Measurements from ENCODE around the gene L3MBTL3.
"Not testable (repeated sequence)": the region's sequence is repeated elsewhere in the genome, so short reads cannot be mapped to it uniquely, and the experiment has no call there.

L3MBTL3 gene

DNA sequence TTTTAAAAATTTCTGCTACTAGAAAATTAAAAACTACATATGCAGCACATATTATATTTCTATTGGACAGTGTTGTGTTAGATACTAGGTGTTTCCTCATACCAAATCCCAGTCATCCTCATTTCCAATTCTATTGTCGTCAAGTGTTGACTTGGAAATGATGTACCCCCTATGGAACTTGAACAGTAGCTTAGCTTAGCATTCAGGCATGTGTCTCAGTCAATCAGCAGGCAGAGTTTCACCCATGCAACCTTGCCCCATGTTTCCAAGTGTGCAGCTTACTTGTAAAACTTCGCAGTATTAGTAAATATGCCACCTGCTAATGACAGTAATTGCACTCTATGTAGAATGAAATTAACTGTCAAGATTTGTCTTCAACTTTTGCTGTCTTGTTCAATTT lies 144.9 kb downstream of the L3MBTL3 start:
- Histone ChIP-seq H3K23ac (ENCODE audit: low read depth, low read length, poor library complexity) (no peak overlapping the region), H3K79me1 (ENCODE audit: low read depth, low read length) (no peaks in the 10 kb centered on the region), H2BK120ac (ENCODE audit: low read depth, low read length) (no peak overlapping the region), H3K27me3 (ENCODE audit: control insufficient read depth in 3 of 3, insufficient read depth in 3 of 3, low read depth in 1 of 3, low read length in 3 of 3) (no peaks in the 10 kb centered on the region), H3K27ac (replicated peaks; ENCODE audit: low read length) (no peak overlapping the region), H2BK5ac (ENCODE audit: low read length) (no peak overlapping the region), H4K8ac (ENCODE audit: low read depth, low read length) (no peak overlapping the region), H3K36me3 (replicated peaks in 1 of 2; ENCODE audit: control insufficient read depth in 2 of 2, insufficient read depth in 2 of 2, low read length in 2 of 2) (no peaks in the 10 kb centered on the region), H3K4me2 (ENCODE audit: insufficient read depth, low read length, poor library complexity, severe bottlenecking) (no peak overlapping the region), H3K4me3 (ENCODE audit: low read length in 2 of 2) (no peak overlapping the region), H2BK12ac (ENCODE audit: low read length) (no peak overlapping the region), H3K14ac (ENCODE audit: low read length) (no peak overlapping the region), H3K18ac (ENCODE audit: low read length) (no peak overlapping the region), H2AK5ac (ENCODE audit: low read depth, low read length) (no peak overlapping the region), H3K9me3 (replicated peaks in 1 of 2; ENCODE audit: control insufficient read depth in 2 of 2, insufficient read depth in 1 of 2, low read depth in 1 of 2, low read length in 2 of 2) (peaks cover 0 to 9% of the 10 kb centered on the region in 2 donors), H2BK15ac (ENCODE audit: low read length) (no peak overlapping the region), H2AFZ (ENCODE audit: low read length) (no peak overlapping the region), H3K9ac (ENCODE audit: low read depth, low read length, poor library complexity) (no peak overlapping the region), H3K4ac (ENCODE audit: low read length) (no peak overlapping the region), H4K91ac (ENCODE audit: low read depth, low read length, poor library complexity) (no peak overlapping the region), H3K4me1 (ENCODE audit: control insufficient read depth in 2 of 2, insufficient read depth in 1 of 2, low read depth in 1 of 2, low read length in 2 of 2) (peaks cover 0 to 5% of the 10 kb centered on the region in 2 donors)
- WGBS, 2 donors (ENCODE audit: extremely low coverage in 2 of 2, insufficient read length in 2 of 2, insufficient replicate concordance in 1 of 2): no CpG with 5 or more reads among the region's 2 CpGs
- DNase-seq (ENCODE audit: low spot score): no peak

DNA sequence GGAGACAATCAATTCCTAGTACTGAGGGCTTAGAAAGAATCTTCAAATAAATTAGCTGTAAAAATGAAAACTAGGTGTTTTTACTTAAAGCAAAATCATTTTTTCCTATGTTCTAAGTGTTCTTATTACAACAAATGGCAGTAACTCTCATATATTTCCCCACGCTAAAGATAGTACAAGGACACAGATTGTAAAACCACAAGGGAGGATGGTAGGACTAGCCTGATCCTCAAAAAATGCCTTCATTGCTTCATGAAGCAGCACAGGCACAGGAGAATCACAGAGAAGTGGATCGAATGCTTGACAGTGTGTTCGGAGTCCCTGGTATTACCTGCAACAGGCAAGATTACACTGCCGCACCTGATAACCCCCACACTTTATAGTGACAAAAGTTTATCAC lies 145.9 kb downstream of the L3MBTL3 start:
- Histone ChIP-seq H3K14ac (ENCODE audit: low read length) (no peak overlapping the region), H3K4me3 (ENCODE audit: low read length in 2 of 2) (no peak overlapping the region), H3K4me2 (ENCODE audit: insufficient read depth, low read length, poor library complexity, severe bottlenecking) (no peak overlapping the region), H3K4ac (ENCODE audit: low read length) (no peak overlapping the region), H3K9ac (ENCODE audit: low read depth, low read length, poor library complexity) (no peak overlapping the region), H2BK15ac (ENCODE audit: low read length) (no peak overlapping the region), H2BK12ac (ENCODE audit: low read length) (no peak overlapping the region), H3K27me3 (ENCODE audit: control insufficient read depth in 3 of 3, insufficient read depth in 3 of 3, low read depth in 1 of 3, low read length in 3 of 3) (no peaks in the 10 kb centered on the region), H2AK5ac (ENCODE audit: low read depth, low read length) (no peak overlapping the region), H4K91ac (ENCODE audit: low read depth, low read length, poor library complexity) (no peak overlapping the region), H3K18ac (ENCODE audit: low read length) (no peak overlapping the region), H3K23ac (ENCODE audit: low read depth, low read length, poor library complexity) (no peak overlapping the region), H3K4me1 (ENCODE audit: control insufficient read depth in 2 of 2, insufficient read depth in 1 of 2, low read depth in 1 of 2, low read length in 2 of 2) (peaks cover 0 to 5% of the 10 kb centered on the region in 2 donors), H3K9me3 (replicated peaks in 1 of 2; ENCODE audit: control insufficient read depth in 2 of 2, insufficient read depth in 1 of 2, low read depth in 1 of 2, low read length in 2 of 2) (peaks cover 0 to 2% of the 10 kb centered on the region in 2 donors), H3K79me1 (ENCODE audit: low read depth, low read length) (no peaks in the 10 kb centered on the region), H2BK120ac (ENCODE audit: low read depth, low read length) (no peak overlapping the region), H2BK5ac (ENCODE audit: low read length) (no peak overlapping the region), H3K36me3 (replicated peaks in 1 of 2; ENCODE audit: control insufficient read depth in 2 of 2, insufficient read depth in 2 of 2, low read length in 2 of 2) (no peaks in the 10 kb centered on the region), H4K8ac (ENCODE audit: low read depth, low read length) (no peak overlapping the region), H2AFZ (ENCODE audit: low read length) (no peak overlapping the region), H3K27ac (replicated peaks; ENCODE audit: low read length) (no peak overlapping the region)
- no peak for DNase-seq (ENCODE audit: low spot score)
- no CpG with 5 or more reads among the region's 4 CpGs for WGBS, 2 donors (ENCODE audit: extremely low coverage in 2 of 2, insufficient read length in 2 of 2, insufficient replicate concordance in 1 of 2)

DNA sequence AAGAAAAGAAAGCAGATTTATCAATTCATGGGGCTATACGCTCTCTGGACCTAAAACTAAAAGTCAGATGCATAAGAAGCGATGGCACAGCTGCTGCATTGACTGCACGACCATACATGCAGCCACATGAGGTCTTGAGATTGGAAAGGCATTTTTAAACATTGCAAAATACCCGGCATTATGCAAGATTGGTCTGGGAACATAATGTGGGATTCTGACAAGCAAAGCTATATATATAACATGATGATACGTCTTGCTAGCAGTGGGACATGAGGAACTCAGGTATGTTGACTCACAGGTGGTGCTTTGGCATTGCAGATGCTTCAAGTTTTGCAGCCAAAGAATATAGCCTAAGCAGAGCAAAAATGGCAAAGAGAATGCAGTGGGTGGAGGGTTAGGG lies 149.3 kb downstream of the L3MBTL3 start:
- Histone ChIP-seq H3K9ac (ENCODE audit: low read depth, low read length, poor library complexity) (no peak overlapping the region), H3K14ac (ENCODE audit: low read length) (no peak overlapping the region), H2BK5ac (ENCODE audit: low read length) (no peak overlapping the region), H2BK12ac (ENCODE audit: low read length) (no peak overlapping the region), H3K27me3 (ENCODE audit: control insufficient read depth in 3 of 3, insufficient read depth in 3 of 3, low read depth in 1 of 3, low read length in 3 of 3) (no peaks in the 10 kb centered on the region), H2AFZ (ENCODE audit: low read length) (no peak overlapping the region), H3K79me1 (ENCODE audit: low read depth, low read length) (no peaks in the 10 kb centered on the region), H3K18ac (ENCODE audit: low read length) (no peak overlapping the region), H3K4me2 (ENCODE audit: insufficient read depth, low read length, poor library complexity, severe bottlenecking) (no peak overlapping the region), H2BK15ac (ENCODE audit: low read length) (no peak overlapping the region), H3K23ac (ENCODE audit: low read depth, low read length, poor library complexity) (no peak overlapping the region), H4K91ac (ENCODE audit: low read depth, low read length, poor library complexity) (no peak overlapping the region), H3K4me3 (ENCODE audit: low read length in 2 of 2) (no peak overlapping the region), H2BK120ac (ENCODE audit: low read depth, low read length) (no peak overlapping the region), H4K8ac (ENCODE audit: low read depth, low read length) (no peak overlapping the region), H3K4ac (ENCODE audit: low read length) (no peak overlapping the region), H3K4me1 (ENCODE audit: control insufficient read depth in 2 of 2, insufficient read depth in 1 of 2, low read depth in 1 of 2, low read length in 2 of 2) (peaks cover 0 to 5% of the 10 kb centered on the region in 2 donors), H2AK5ac (ENCODE audit: low read depth, low read length) (no peak overlapping the region), H3K36me3 (replicated peaks in 1 of 2; ENCODE audit: control insufficient read depth in 2 of 2, insufficient read depth in 2 of 2, low read length in 2 of 2) (no peaks in the 10 kb centered on the region), H3K27ac (replicated peaks; ENCODE audit: low read length) (no peak overlapping the region), H3K9me3 (replicated peaks in 1 of 2; ENCODE audit: control insufficient read depth in 2 of 2, insufficient read depth in 1 of 2, low read depth in 1 of 2, low read length in 2 of 2) (no peaks in the 10 kb centered on the region)
- DNase-seq (ENCODE audit: low spot score): no peak
- no CpG with 5 or more reads among the region's 5 CpGs for WGBS, 2 donors (ENCODE audit: extremely low coverage in 2 of 2, insufficient read length in 2 of 2, insufficient replicate concordance in 1 of 2)

DNA sequence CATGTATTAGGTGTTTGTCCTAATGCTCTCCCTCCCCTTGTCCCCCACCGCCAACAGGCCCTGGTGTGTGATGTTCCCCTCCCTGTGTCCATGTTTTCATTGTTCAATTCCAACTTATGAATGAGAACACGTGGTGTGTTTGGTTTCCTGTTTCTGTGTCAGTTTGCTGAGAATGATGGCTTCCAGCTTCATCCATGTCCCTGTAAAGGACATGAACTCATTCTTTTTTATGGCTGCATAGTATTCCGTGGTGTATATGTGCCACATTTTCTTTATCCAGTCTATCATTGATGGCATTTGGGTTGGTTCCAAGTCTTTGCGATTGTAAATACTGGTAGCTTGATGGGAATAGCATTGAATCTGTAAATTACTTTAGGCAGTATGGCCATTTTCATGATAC lies 151.8 kb downstream of the L3MBTL3 start:
- not testable (repeated sequence) for DNase-seq (ENCODE audit: low spot score); H3K36me3 ChIP-seq (replicated peaks in 1 of 2; ENCODE audit: control insufficient read depth in 2 of 2, insufficient read depth in 2 of 2, low read length in 2 of 2); H3K4me3 ChIP-seq (ENCODE audit: low read length in 2 of 2); H2AFZ ChIP-seq (ENCODE audit: low read length); H4K91ac ChIP-seq (ENCODE audit: low read depth, low read length, poor library complexity); H3K79me1 ChIP-seq (ENCODE audit: low read depth, low read length); H3K9me3 ChIP-seq (replicated peaks in 1 of 2; ENCODE audit: control insufficient read depth in 2 of 2, insufficient read depth in 1 of 2, low read depth in 1 of 2, low read length in 2 of 2); H3K18ac ChIP-seq (ENCODE audit: low read length); H3K9ac ChIP-seq (ENCODE audit: low read depth, low read length, poor library complexity); H3K27ac ChIP-seq (replicated peaks; ENCODE audit: low read length); H3K14ac ChIP-seq (ENCODE audit: low read length); H2BK12ac ChIP-seq (ENCODE audit: low read length); H3K23ac ChIP-seq (ENCODE audit: low read depth, low read length, poor library complexity); H2BK5ac ChIP-seq (ENCODE audit: low read length); H3K4me1 ChIP-seq (ENCODE audit: control insufficient read depth in 2 of 2, insufficient read depth in 1 of 2, low read depth in 1 of 2, low read length in 2 of 2); H3K4ac ChIP-seq (ENCODE audit: low read length); H2BK120ac ChIP-seq (ENCODE audit: low read depth, low read length); H2BK15ac ChIP-seq (ENCODE audit: low read length); H3K4me2 ChIP-seq (ENCODE audit: insufficient read depth, low read length, poor library complexity, severe bottlenecking); H4K8ac ChIP-seq (ENCODE audit: low read depth, low read length); H3K27me3 ChIP-seq (ENCODE audit: control insufficient read depth in 3 of 3, insufficient read depth in 3 of 3, low read depth in 1 of 3, low read length in 3 of 3); H2AK5ac ChIP-seq (ENCODE audit: low read depth, low read length)
- WGBS, 2 donors (ENCODE audit: extremely low coverage in 2 of 2, insufficient read length in 2 of 2, insufficient replicate concordance in 1 of 2): no CpG with 5 or more reads among the region's 4 CpGs

Data from neuronal stem cell (in vitro differentiated cells).